Lower leg skin (tissue), 4 donors: ENCODE data around the gene DNAH8. TPM values are rescaled to one million over a fixed set of nuclear protein-coding genes. Genes with fewer than 3 reads are reported as not detected.

Experiments used
- DNase-seq, 2 donors: peaks; one replicate each; pipeline ENCODE4 v3.0.0-alpha.2; 2019; ENCODE audit warnings: low spot score in 2 of 2
- H3K4me3 ChIP-seq: fragments of 200-600 bp; sonication (generic); 2 replicates; pipeline ENCODE4 v1.5.1; 2017; ENCODE audit warnings: mild to moderate bottlenecking, low read depth; ENCODE audit not compliant: poor library complexity, severe bottlenecking
- CTCF ChIP-seq, 3 donors: fragments of 450-650 bp; IDR thresholded peaks; one replicate each; pipeline ENCODE4 v1.5.1; 2016; ENCODE audit warnings: antibody characterized with exemption in 3 of 3, mild to moderate bottlenecking in 3 of 3, moderate library complexity in 2 of 3
- POLR2A ChIP-seq, 2 donors: fragments of 450-650 bp; IDR thresholded peaks; one replicate each; pipeline ENCODE4 v1.6.1; 2016 to 2017; ENCODE audit warnings: antibody characterized with exemption in 2 of 2, mild to moderate bottlenecking in 1 of 2, moderate library complexity in 1 of 2
- WGBS, 2 donors: methylation state at CpG; one replicate each; pipeline ENCODE4 v1.1.5; 2018; 5-methylcytosine and 5-hydroxymethylcytosine counted together
- intact Hi-C: fragments of 100-400 bp; cut with DNase I; formaldehyde crosslinking; loops from one replicate; pipeline ENCODE4 v1.15.0; 2023; ENCODE audit warnings: low total_unique reads
- total RNA-seq, 4 donors: library from RNA; depleted of rRNA; stranded (reverse); fragments of >200 nt; gene quantifications; one replicate each; pipeline ENCODE4 v1.1.0, GENCODE V29; 2016

Gene DNAH8
- total RNA-seq, 4 donors from 2014 or later = 0.02 to 0.19 (median 0.08) TPM

- no peak for TF ChIP-seq POLR2A (IDR thresholded peaks at IDR 0.05)
- no peak for TF ChIP-seq CTCF (IDR thresholded peaks at IDR 0.05)
- WGBS, 2 donors = 47 to 52% methylated on average over 2 of the region's 2 CpGs
- intact Hi-C loops = no loop called here
- DNase-seq = no peak
- H3K4me3 ChIP-seq = no peak overlapping the region
These were observed 305.0 kb downstream of the DNAH8 start for GRCh38 chr6:39020136-39020535.

GRCh38 chr6:39021041-39021440, 305.9 kb downstream of the DNAH8 start:
- TF ChIP-seq POLR2A (IDR thresholded peaks at IDR 0.05) = no peak
- no peak for TF ChIP-seq CTCF (IDR thresholded peaks at IDR 0.05)
- 57 to 62% methylated on average over 2 of the region's 2 CpGs for WGBS, 2 donors
- intact Hi-C loops = no loop called here
- H3K4me3 ChIP-seq = no peak overlapping the region
- DNase-seq = no peak

- intact Hi-C loops = no loop called here
These were observed 306.7 kb downstream of the DNAH8 start for GRCh38 chr6:39021779-39022178.

GRCh38 chr6:39026175-39026574, 311.1 kb downstream of the DNAH8 start:
- no peak for DNase-seq
- whole genome bisulfite sequencing, 2 donors = 56 to 71% methylated on average over 3 of the region's 3 CpGs
- intact Hi-C loops = no loop called here
- TF ChIP-seq POLR2A (IDR thresholded peaks at IDR 0.05) (no peak), CTCF (IDR thresholded peaks at IDR 0.05) (no peak)
- H3K4me3 ChIP-seq = no peak overlapping the region

More at GRCh38 chr6:39021779-39022178, 306.7 kb downstream of the DNAH8 start:
- H3K4me3 ChIP-seq = no peak overlapping the region
- no peak for DNase-seq
- TF ChIP-seq CTCF (IDR thresholded peaks at IDR 0.05) = no peak
- no peak for TF ChIP-seq POLR2A (IDR thresholded peaks at IDR 0.05)
- 78 to 82% methylated on average over 1 of the region's 1 CpG for WGBS, 2 donors

GRCh38 chr6:39029156-39030011, 314.3 kb downstream of the DNAH8 start:
- DNase-seq = no peak
- TF ChIP-seq POLR2A (IDR thresholded peaks at IDR 0.05) (no peak), CTCF (IDR thresholded peaks at IDR 0.05) (no peak)
- H3K4me3 ChIP-seq = no peak overlapping the region
- intact Hi-C loops = no loop called here
- 80 to 82% methylated on average over 13 of the region's 13 CpGs for WGBS, 2 donors
